SK-N-MC (cell line): ENCODE results near the gene SNN.

ENCODE experiments used
- EZH2 ChIP-seq: fragments of 200-600 bp; sonication (generic); IDR thresholded peaks from one replicate; pipeline ENCODE4 v1.6.1; 2017; ENCODE audit warnings: antibody characterized with exemption
- FOXP2 ChIP-seq: optimal IDR thresholded peaks from 2 replicates; pipeline ENCODE3; 2011; ENCODE audit warnings: mild to moderate bottlenecking, moderate library complexity; ENCODE audit not compliant: insufficient read depth; ENCODE audit errors: extremely low read length, control extremely low read depth
- POLR2AphosphoS5 ChIP-seq: IDR thresholded peaks from 2 replicates; pipeline ENCODE4 v1.6.1; 2012; ENCODE audit warnings: mild to moderate bottlenecking, low read depth, low read length, borderline replicate concordance

DNA sequence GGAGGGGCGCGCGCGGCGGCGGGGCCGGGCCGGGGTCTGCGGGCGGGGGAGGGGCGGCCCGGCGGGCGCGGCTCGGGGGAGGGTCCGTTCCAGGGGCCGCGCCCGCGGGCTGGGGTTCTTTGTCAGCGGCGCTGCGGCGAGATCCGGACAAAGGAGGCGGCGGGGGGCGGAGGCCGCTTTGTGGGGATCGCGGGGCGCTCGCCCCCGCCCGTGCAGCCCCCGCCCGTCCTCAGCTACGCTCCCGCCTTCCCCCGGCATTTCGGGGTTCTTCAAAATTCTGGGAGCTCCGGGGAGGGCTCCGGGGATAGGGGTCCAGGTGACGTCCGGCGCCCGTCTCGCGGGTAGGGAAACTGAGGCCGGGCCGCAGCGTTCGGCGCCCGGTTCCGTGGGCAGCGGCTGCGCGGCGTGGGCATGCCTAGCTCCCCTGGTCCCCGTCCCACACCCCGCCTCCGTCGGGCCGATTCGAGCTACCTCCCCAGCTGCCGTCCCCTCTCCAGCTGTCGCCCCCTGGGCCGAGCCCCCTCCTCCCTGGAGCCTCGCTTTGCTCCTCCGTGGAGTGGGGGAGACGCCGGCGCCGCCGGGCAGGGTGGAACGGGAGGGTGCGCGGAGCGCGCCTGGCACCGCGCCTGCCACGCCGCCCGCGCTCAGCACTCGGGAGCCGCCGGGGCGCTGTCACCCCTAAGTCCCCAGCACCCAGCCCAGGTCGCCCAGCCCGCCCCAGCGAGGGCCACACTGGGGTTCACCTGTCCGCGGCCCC, 546 bp downstream of the SNN start:
- TF ChIP-seq EZH2 (no peak), POLR2AphosphoS5 (no peak), FOXP2 (no peak)
